Spleen (tissue), 11 donors: Measurements from ENCODE around the gene RNLS. TPM values are rescaled to one million over a fixed set of nuclear protein-coding genes. Genes with fewer than 3 reads are reported as not detected.

ENCODE experiments used
- DNase-seq: peaks from one replicate; pipeline ENCODE4 v3.0.0-alpha.2; 2020
- H3K27ac ChIP-seq, 8 donors: fragments of 200-600 bp; sonication (generic) in 7 of 8; 1 replicate in 4 of 8; 2 replicates in 4 of 8; pipeline versions ENCODE4 v1.5.0 to v1.8.0; 2016 to 2021; ENCODE audit warnings: inconsistent platforms in 4 of 8, mild to moderate bottlenecking in 4 of 8, moderate library complexity in 1 of 8
- H3K27me3 ChIP-seq, 7 donors: fragments of 200-600 bp; sonication (generic) in 6 of 7; replicated peaks in 1 of 7; 1 replicate in 4 of 7; 2 replicates in 3 of 7; pipeline versions ENCODE4 v1.5.0 to v1.8.0; 2016 to 2021; ENCODE audit warnings: inconsistent platforms in 3 of 7, mild to moderate bottlenecking in 1 of 7
- H3K36me3 ChIP-seq, 6 donors: fragments of 200-600 bp; sonication (generic) in 5 of 6; 1 replicate in 4 of 6; 2 replicates in 2 of 6; pipeline versions ENCODE4 v1.5.0 to v1.8.0; 2016 to 2021; ENCODE audit warnings: inconsistent platforms in 2 of 6
- H3K4me1 ChIP-seq, 6 donors: fragments of 200-600 bp; sonication (generic) in 5 of 6; 1 replicate in 3 of 6; 2 replicates in 3 of 6; pipeline versions ENCODE4 v1.5.0 to v1.8.0; 2016 to 2021; ENCODE audit warnings: inconsistent platforms in 3 of 6
- H3K4me3 ChIP-seq, 8 donors: fragments of 200-600 bp; sonication (generic) in 7 of 8; 1 replicate in 4 of 8; 2 replicates in 4 of 8; pipeline versions ENCODE4 v1.5.0 to v1.8.0; 2016 to 2021; ENCODE audit warnings: inconsistent platforms in 4 of 8, mild to moderate bottlenecking in 4 of 8, moderate library complexity in 2 of 8
- H3K9me3 ChIP-seq, 8 donors: fragments of 200-600 bp; sonication (generic) in 7 of 8; 1 replicate in 4 of 8; 2 replicates in 4 of 8; pipeline versions ENCODE4 v1.5.0 to v1.8.0; 2016 to 2021; ENCODE audit warnings: inconsistent platforms in 4 of 8
- CTCF ChIP-seq, 11 experiments: fragments of 200-600 bp in 7 of 11; fragments of 450-650 bp in 4 of 11; sonication (generic) in 4 of 11; IDR thresholded peaks in 8 of 11; conservative IDR thresholded peaks in 3 of 11; 1 replicate in 7 of 11; 2 replicates in 4 of 11; pipeline versions ENCODE4 v1.4.0 to v1.8.0; 2016 to 2021; ENCODE audit warnings: antibody characterized with exemption in 11 of 11, inconsistent platforms in 4 of 11, mild to moderate bottlenecking in 1 of 11
- POLR2A ChIP-seq, 3 donors: fragments of 450-650 bp; IDR thresholded peaks; one replicate each; pipeline ENCODE4 v1.5.1; 2017; ENCODE audit warnings: antibody characterized with exemption in 3 of 3, mild to moderate bottlenecking in 1 of 3
- POLR2AphosphoS5 ChIP-seq, 3 donors: sonication (generic); formaldehyde crosslinking; IDR thresholded peaks; one replicate each; pipeline ENCODE4 v1.5.1; 2017; ENCODE audit warnings: antibody characterized with exemption in 3 of 3
- WGBS, 5 donors: extraction: QIAGEN DNeasy Blood & Tissue Kit in 3 of 5; methylation state at CpG; one replicate each; pipeline versions ENCODE4 v1.1.5 to v1.1.7; 2013 to 2018; 5-methylcytosine and 5-hydroxymethylcytosine counted together
- intact Hi-C: fragments of 100-400 bp; cut with DNase I; formaldehyde crosslinking; loops from one replicate; pipeline ENCODE4 v1.15.0; 2023; ENCODE audit warnings: low total_unique reads
- polyA plus RNA-seq, 3 donors: library from polyadenylated mRNA; stranded (reverse); fragments of 200-250 nt; gene quantifications; one replicate each; pipeline ENCODE4 v1.2.1, GENCODE V29; 2013
- total RNA-seq, 7 donors: library from RNA; depleted of rRNA in 3 of 7; stranded (reverse); fragments of >200 nt in 3 of 7; fragmentation: NEBNext Ultra II Directional in 4 of 7; extraction: Animal tissue kit (Norgen Biotek cat#: 25700) in 4 of 7; gene quantifications; one replicate each; pipeline versions ENCODE4 v1.1.0 to v1.2.1, GENCODE V29; 2016 to 2021
- donor health status: healthy with polysubstance abuse.
- donor health status: DM: no; HTN: no; CAD: no; lungs with moderate emphysema.
- donor health status: DM: no; HTN: no; CAD: no.
- donor health status: Bipolar disorder and iron deficiency.
- donor health status: healthy.
- donor health status: DM: no; HTN: no; CAD: no.
- donor health status: DM: yes; HTN: yes; CAD: no.

The RNLS gene
- total and polyA plus RNA-seq, 10 donors = 4.5 to 28.8 (median 8.5) TPM

- no peaks in the 10 kb centered on the region for H3K9me3 ChIP-seq
- WGBS, 5 donors = 89 to 100% (median 95%) methylated on average over 1 of the region's 1 CpG
- no peaks in the 10 kb centered on the region for H3K27me3 ChIP-seq
- H3K27ac ChIP-seq = peak overlapping the region in 1 of 8 donors; percentile 65
- DNase-seq = no peak
- no peaks in the 10 kb centered on the region for H3K36me3 ChIP-seq
- H3K4me1 ChIP-seq = peaks cover 8 to 27% (median 20%) of the 10 kb centered on the region in 6 donors
- no peak for TF ChIP-seq CTCF (IDR thresholded peaks at IDR 0.05 in 8 of 11, conservative IDR thresholded peaks at IDR 0.05 in 3 of 11)
- TF ChIP-seq POLR2AphosphoS5 (IDR thresholded peaks at IDR 0.05) = no peak
- no peak for TF ChIP-seq POLR2A (IDR thresholded peaks at IDR 0.05)
- intact Hi-C loops = no loop called here
- no peak overlapping the region for H3K4me3 ChIP-seq
Observed at GRCh38 chr10:88241501-88241900, 341.6 kb downstream of the RNLS start.

DNA sequence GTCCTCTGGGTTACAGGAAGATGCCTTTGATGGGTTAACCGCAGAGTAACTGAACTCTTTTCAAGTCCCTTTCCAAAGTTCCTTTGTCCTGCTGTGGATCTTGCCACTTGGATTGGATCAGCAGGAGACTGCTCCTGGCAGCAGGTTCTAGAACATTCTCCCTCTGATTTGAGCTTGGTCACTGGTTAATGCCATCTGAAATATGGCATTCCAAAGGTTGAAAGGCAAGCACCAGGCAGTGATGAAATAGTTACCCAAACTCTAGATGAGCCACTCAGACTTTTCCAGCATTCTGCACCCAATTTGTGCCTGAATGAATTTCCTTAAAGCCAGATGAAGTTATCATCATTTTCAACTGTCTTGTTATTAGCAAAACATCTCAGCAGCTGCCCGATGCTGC is 343.9 kb downstream of the RNLS start:
- Histone ChIP-seq H3K4me3 (no peak overlapping the region), H3K4me1 (peaks cover 0 to 14% (median 8%) of the 10 kb centered on the region in 6 donors), H3K27me3 (no peaks in the 10 kb centered on the region), H3K36me3 (no peaks in the 10 kb centered on the region), H3K27ac (peak overlapping the region in 2 of 8 donors; percentile 12 to 19), H3K9me3 (no peaks in the 10 kb centered on the region)
- intact Hi-C loops = no loop called here
- DNase-seq = no peak
- 83 to 100% (median 96%) methylated on average over 2 of the region's 2 CpGs for WGBS, 5 donors
- TF ChIP-seq POLR2A (IDR thresholded peaks at IDR 0.05) (no peak), CTCF (IDR thresholded peaks at IDR 0.05 in 8 of 11, conservative IDR thresholded peaks at IDR 0.05 in 3 of 11) (no peak), POLR2AphosphoS5 (IDR thresholded peaks at IDR 0.05) (no peak)

- Histone ChIP-seq H3K9me3 (no peaks in the 10 kb centered on the region), H3K27me3 (no peaks in the 10 kb centered on the region), H3K4me3 (no peak overlapping the region), H3K4me1 (peaks cover 0 to 11% (median 3%) of the 10 kb centered on the region in 6 donors), H3K27ac (peak overlapping the region in 3 of 8 donors; percentile 12 to 19 (median 15)), H3K36me3 (no peaks in the 10 kb centered on the region)
- WGBS, 5 donors = 84 to 90% (median 87%) methylated on average over 2 of the region's 2 CpGs
- DNase-seq = no peak
- TF ChIP-seq POLR2AphosphoS5 (IDR thresholded peaks at IDR 0.05) (no peak), POLR2A (IDR thresholded peaks at IDR 0.05) (no peak), CTCF (IDR thresholded peaks at IDR 0.05 in 8 of 11, conservative IDR thresholded peaks at IDR 0.05 in 3 of 11) (no peak)
- intact Hi-C loops = no loop called here
Observed at GRCh38 chr10:88238615-88238914, 344.6 kb downstream of the RNLS start.

DNA sequence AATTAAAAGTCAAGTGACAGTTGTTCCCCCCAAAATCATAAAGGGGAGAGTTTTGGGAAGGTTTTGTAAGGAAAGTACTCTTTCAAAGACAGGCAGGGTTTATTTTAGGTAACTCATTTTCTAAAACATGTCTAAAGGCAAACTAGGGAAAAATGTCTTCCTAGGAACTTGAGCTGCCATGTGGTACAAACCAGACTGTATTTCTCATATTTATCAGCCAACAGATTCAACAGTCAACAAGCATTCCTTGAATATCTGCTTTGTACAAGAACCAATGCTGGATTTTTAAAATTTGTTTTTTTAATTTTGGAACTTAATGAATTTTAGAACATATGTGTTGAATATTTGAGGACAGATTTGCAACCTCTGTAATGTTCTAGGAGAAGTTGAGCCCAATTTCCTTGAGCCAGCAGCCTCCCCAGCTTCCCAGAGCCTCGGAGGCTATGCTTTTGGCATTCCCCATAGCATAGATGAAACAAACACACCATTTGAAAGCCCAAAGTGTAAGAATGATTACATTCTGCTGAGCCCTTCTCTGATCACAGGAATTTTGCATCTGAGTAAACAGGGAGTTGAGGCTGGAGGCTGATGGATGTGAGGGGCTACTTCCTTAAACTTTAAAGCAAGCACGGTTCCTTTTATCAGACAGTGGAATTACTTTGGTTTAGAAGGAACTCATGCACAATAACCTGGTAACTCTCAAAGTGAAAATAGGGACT is 345.1 kb downstream of the RNLS start:
- H3K9me3 ChIP-seq = no peaks in the 10 kb centered on the region
- DNase-seq = no peak
- H3K27me3 ChIP-seq = no peaks in the 10 kb centered on the region
- H3K27ac ChIP-seq = peak overlapping the region in 2 of 8 donors; percentile 12 to 15
- H3K4me3 ChIP-seq = no peak overlapping the region
- H3K4me1 ChIP-seq = peaks cover 0 to 8% (median 1%) of the 10 kb centered on the region in 6 donors
- no peaks in the 10 kb centered on the region for H3K36me3 ChIP-seq
- intact Hi-C loops = no loop called here
- WGBS, 5 donors = 41 to 68% (median 61%) methylated on average over 2 of the region's 2 CpGs
- TF ChIP-seq POLR2A (IDR thresholded peaks at IDR 0.05) (no peak), POLR2AphosphoS5 (IDR thresholded peaks at IDR 0.05) (no peak), CTCF (IDR thresholded peaks at IDR 0.05 in 8 of 11, conservative IDR thresholded peaks at IDR 0.05 in 3 of 11) (no peak)
